H1 (cell line): ENCODE measurements around the gene MCTS1. TPM values are rescaled to one million over a fixed set of nuclear protein-coding genes. Genes with fewer than 3 reads are reported as not detected.

ENCODE experiments used
- CTCF ChIA-PET: fragments of 300-600 bp; sonication (Branson Sonifier 250); formaldehyde crosslinking; loops from one replicate; lab custom pipeline; 2021; ENCODE audit not compliant: partially characterized antibody; lab: Charles Lee
- POLR2A ChIA-PET: fragments of 300-600 bp; sonication (Branson Sonifier 250); formaldehyde crosslinking; loops from one replicate; lab custom pipeline; 2021; ENCODE audit warnings: inconsistent platforms; ENCODE audit not compliant: partially characterized antibody; lab: Charles Lee
- DNase-seq, 2 experiments: peaks; one replicate each; pipeline versions ENCODE4 v3.0.0 to v3.0.0-alpha.2; 2010 to 2022; ENCODE audit warnings: low spot score in 2 of 2, low read depth in 1 of 2, mixed read lengths in 1 of 2
- FAIRE-seq: peaks from 2 replicates; lab custom pipeline; 2011; peaks lifted over from hg19 to GRCh38; lab: Jason Lieb, UNC
- H2AFZ ChIP-seq: 2 replicates; pipeline ENCODE4 v1.8.1; 2012; ENCODE audit warnings: low read length, inconsistent platforms
- H2AK5ac ChIP-seq: 2 replicates; pipeline ENCODE4 v1.6.1; 2013; ENCODE audit warnings: low read depth, low read length
- H2BK120ac ChIP-seq: replicated peaks from 2 replicates; pipeline ENCODE3; 2013; ENCODE audit warnings: low read depth, low read length, inconsistent platforms
- H2BK12ac ChIP-seq: 2 replicates; pipeline ENCODE4 v1.6.1; 2013; ENCODE audit warnings: low read depth, low read length
- H2BK15ac ChIP-seq: 2 replicates; pipeline ENCODE4 v1.6.1; 2013; ENCODE audit warnings: low read length
- H2BK20ac ChIP-seq: 2 replicates; pipeline ENCODE4 v1.6.1; 2013; ENCODE audit warnings: low read length
- H2BK5ac ChIP-seq: 2 replicates; pipeline ENCODE4 v1.6.1; 2013; ENCODE audit warnings: low read depth, low read length
- H3K14ac ChIP-seq: 2 replicates; pipeline ENCODE4 v1.6.1; 2013; ENCODE audit warnings: inconsistent platforms; ENCODE audit not compliant: insufficient read length
- H3K18ac ChIP-seq: 2 replicates; pipeline ENCODE4 v1.6.1; 2013; ENCODE audit warnings: low read length; ENCODE audit errors: extremely low read depth
- H3K23ac ChIP-seq: 2 replicates; pipeline ENCODE4 v1.6.1; 2013; ENCODE audit warnings: inconsistent platforms; ENCODE audit not compliant: insufficient read length
- H3K23me2 ChIP-seq: 2 replicates; pipeline ENCODE4 v1.6.1; 2013; ENCODE audit warnings: low read depth, low read length
- H3K27ac ChIP-seq: 2 replicates; pipeline ENCODE4 v1.6.1; 2011; ENCODE audit warnings: low read depth, low read length, inconsistent platforms
- H3K27me3 ChIP-seq, 4 experiments: replicated peaks in 1 of 4; 1 replicate in 1 of 4; 2 replicates in 3 of 4; pipeline versions ENCODE4 v1.6.1 to v1.8.1; 2011 to 2013; ENCODE audit warnings: low read length in 3 of 4, mild to moderate bottlenecking in 3 of 4, inconsistent platforms in 2 of 4, mixed read lengths in 2 of 4, moderate library complexity in 1 of 4; ENCODE audit not compliant: control insufficient read depth in 3 of 4, insufficient read depth in 3 of 4; ENCODE audit errors: extremely low read depth in 1 of 4
- H3K36me3 ChIP-seq, 4 experiments: 2 replicates each; pipeline versions ENCODE4 v1.6.1 to v1.8.1; 2011 to 2013; ENCODE audit warnings: mild to moderate bottlenecking in 4 of 4, low read length in 3 of 4, moderate library complexity in 2 of 4, control low read depth in 1 of 4, inconsistent platforms in 1 of 4; ENCODE audit not compliant: insufficient read depth in 4 of 4, control insufficient read depth in 2 of 4
- H3K4ac ChIP-seq: replicated peaks from 2 replicates; pipeline ENCODE3; 2013; ENCODE audit warnings: low read length, low read depth, mixed read lengths, inconsistent platforms; ENCODE audit not compliant: insufficient read length
- H3K4me1 ChIP-seq, 4 experiments: replicated peaks in 1 of 4; 1 replicate in 1 of 4; 2 replicates in 3 of 4; pipeline versions ENCODE4 v1.6.1 to v1.8.1; 2011 to 2013; ENCODE audit warnings: low read length in 3 of 4, inconsistent platforms in 2 of 4, mixed read lengths in 1 of 4; ENCODE audit not compliant: insufficient read depth in 4 of 4, control insufficient read depth in 3 of 4
- H3K4me2 ChIP-seq, 2 experiments: 2 replicates each; pipeline versions ENCODE4 v1.6.1 to v1.8.1; 2011 to 2013; ENCODE audit warnings: low read depth in 2 of 2, low read length in 2 of 2, control low read depth in 1 of 2, inconsistent platforms in 1 of 2, mild to moderate bottlenecking in 1 of 2; ENCODE audit not compliant: insufficient read depth in 1 of 2
- H3K4me3 ChIP-seq, 4 experiments: fragments of 200-600, 300-600 bp in 1 of 4; sonication (generic), shearing (Covaris generic), sonication (Bioruptor Twin) in 1 of 4; 2 replicates each; pipeline versions ENCODE4 v1.5.1 to v1.8.1; 2011 to 2016; ENCODE audit warnings: low read length in 4 of 4, low read depth in 3 of 4, control low read depth in 2 of 4, inconsistent platforms in 2 of 4, mild to moderate bottlenecking in 2 of 4, mixed read lengths in 1 of 4, moderate library complexity in 1 of 4; ENCODE audit not compliant: insufficient read depth in 2 of 4; ENCODE audit errors: extremely low read depth in 1 of 4
- H3K56ac ChIP-seq: replicated peaks from 2 replicates; pipeline ENCODE3; 2013; ENCODE audit warnings: low read depth, mild to moderate bottlenecking, mixed read lengths, low read length, inconsistent platforms; ENCODE audit not compliant: insufficient read length
- H3K79me1 ChIP-seq: 2 replicates; pipeline ENCODE4 v1.6.1; 2013; ENCODE audit warnings: low read depth, low read length, control low read depth
- H3K79me2 ChIP-seq, 2 experiments: 2 replicates each; pipeline versions ENCODE4 v1.6.1 to v1.8.1; 2012 to 2013; ENCODE audit warnings: low read length in 2 of 2, mild to moderate bottlenecking in 2 of 2, inconsistent platforms in 1 of 2; ENCODE audit not compliant: insufficient read depth in 2 of 2, control insufficient read depth in 1 of 2
- H3K9ac ChIP-seq, 4 experiments: replicated peaks in 1 of 4; 1 replicate in 1 of 4; 2 replicates in 3 of 4; pipeline versions ENCODE4 v1.6.1 to v1.8.1; 2011 to 2013; ENCODE audit warnings: low read depth in 3 of 4, low read length in 3 of 4, control low read depth in 2 of 4, mild to moderate bottlenecking in 2 of 4, moderate library complexity in 2 of 4, inconsistent platforms in 1 of 4; ENCODE audit errors: extremely low read depth in 1 of 4
- H3K9me3 ChIP-seq, 2 experiments: 2 replicates each; pipeline versions ENCODE4 v1.6.1 to v1.8.1; 2012 to 2013; ENCODE audit warnings: mild to moderate bottlenecking in 2 of 2, moderate library complexity in 2 of 2, control low read depth in 1 of 2, inconsistent platforms in 1 of 2, low read depth in 1 of 2, low read length in 1 of 2, mixed read lengths in 1 of 2; ENCODE audit not compliant: insufficient read depth in 2 of 2
- H4K20me1 ChIP-seq, 2 experiments: replicated peaks in 1 of 2; 2 replicates each; pipeline versions ENCODE3 to v1.8.1; 2011 to 2013; ENCODE audit warnings: inconsistent platforms in 2 of 2, low read length in 2 of 2, mild to moderate bottlenecking in 1 of 2; ENCODE audit not compliant: insufficient read depth in 2 of 2, control insufficient read depth in 1 of 2
- H4K5ac ChIP-seq: 2 replicates; pipeline ENCODE4 v1.6.1; 2013; ENCODE audit warnings: low read length, low read depth, mixed read lengths, inconsistent platforms; ENCODE audit not compliant: insufficient read length
- H4K8ac ChIP-seq: 2 replicates; pipeline ENCODE4 v1.8.0; 2013; ENCODE audit warnings: mild to moderate bottlenecking, moderate library complexity, low read length, inconsistent platforms; ENCODE audit not compliant: insufficient read depth; ENCODE audit errors: extremely low read depth
- H4K91ac ChIP-seq: replicated peaks from 2 replicates; pipeline ENCODE3; 2013; ENCODE audit warnings: low read length, mixed read lengths, inconsistent platforms; ENCODE audit not compliant: insufficient read length
- CTBP2 ChIP-seq: IDR thresholded peaks from 2 replicates; pipeline ENCODE4 v1.7.0; 2011; ENCODE audit warnings: borderline replicate concordance, mild to moderate bottlenecking, moderate library complexity, mixed read lengths, low read length; ENCODE audit not compliant: insufficient read depth, insufficient read length
- WGBS, 2 experiments: shearing (Covaris generic) in 1 of 2; methylation state at CpG; one replicate each; pipeline versions ENCODE4 v1.1.6 to v1.1.7; 2013 to 2015; ENCODE audit warnings: low lambda C conversion rate in 2 of 2, mixed read lengths in 2 of 2, inconsistent platforms in 1 of 2, low coverage in 1 of 2, missing lambda C conversion rate in 1 of 2; ENCODE audit not compliant: insufficient replicate concordance in 2 of 2, insufficient coverage in 1 of 2, insufficient read length in 1 of 2; ENCODE audit errors: extremely low coverage in 1 of 2, missing lambda C conversion rate in 1 of 2; 5-methylcytosine and 5-hydroxymethylcytosine counted together
- polyA plus RNA-seq, 7 experiments: library from polyadenylated mRNA; depleted of rRNA in 3 of 7; stranded (reverse) in 5 of 7; unstranded in 2 of 7; fragments of >200 nt in 5 of 7; fragments of 200-250 nt in 2 of 7; gene quantifications; 1 replicate in 5 of 7; 2 replicates in 1 of 7; 4 replicates in 1 of 7; pipeline versions ENCODE4 v1.2.1 to v1.2.3, GENCODE V29; 2011 to 2013; ENCODE audit warnings: missing spikeins in 2 of 7, mixed read lengths in 2 of 7
- total RNA-seq: library from RNA; stranded (reverse); fragmentation: NEBNext Ultra II Directional; extraction: Animal tissue kit (Norgen Biotek cat#: 25700); gene quantifications from 2 replicates; pipeline ENCODE4 v1.2.1, GENCODE V29; 2021

MCTS1 gene
- total and polyA plus RNA-seq, 2 of the 8 experiments (the other 6 are each of a cell fraction or from before 2014, with no cell fraction given), result 19.2 to 31.6 TPM

DNA sequence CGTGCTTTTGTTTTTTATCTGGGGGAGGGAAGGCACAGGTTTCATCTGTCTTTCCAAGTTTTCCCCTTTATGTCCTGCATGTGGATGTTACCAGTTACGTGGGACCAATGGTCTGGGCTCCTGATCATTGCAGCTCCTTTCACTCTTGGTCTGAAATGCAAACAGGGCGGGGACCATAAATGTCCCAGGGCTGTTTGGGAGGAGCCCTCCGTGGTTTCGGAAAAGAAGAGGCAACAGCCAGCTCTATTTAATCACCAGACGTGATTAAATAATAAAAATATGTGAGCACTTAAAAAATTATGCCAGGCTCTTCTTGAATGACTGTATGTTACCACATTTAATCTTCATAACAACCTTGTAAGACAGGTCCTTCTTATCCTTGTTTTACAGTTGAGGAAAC lies 56.7 kb downstream of the MCTS1 start:
- Histone ChIP-seq H3K36me3 (no peaks in the 10 kb centered on the region), H2BK20ac (no peak overlapping the region), H3K56ac (no peak overlapping the region), H4K5ac (no peak overlapping the region), H3K4ac (no peak overlapping the region), H3K14ac (no peak overlapping the region), H3K4me1 (peaks cover 0 to 2% (median 0%) of the 10 kb centered on the region in 4 experiments; a peak in 1 of 7 replicates), H2AFZ (no peak overlapping the region), H3K4me3 (no peak overlapping the region), H3K23ac (no peak overlapping the region), H3K27me3 (no peaks in the 10 kb centered on the region), H3K4me2 (no peak overlapping the region), H2AK5ac (no peak overlapping the region), H3K9ac (no peak overlapping the region), H3K9me3 (no peaks in the 10 kb centered on the region), H3K79me1 (no peaks in the 10 kb centered on the region), H2BK5ac (no peak overlapping the region), H3K79me2 (no peaks in the 10 kb centered on the region), H3K23me2 (no peaks in the 10 kb centered on the region), H2BK120ac (no peak overlapping the region), H2BK12ac (no peak overlapping the region), H4K20me1 (no peaks in the 10 kb centered on the region), H3K18ac (no peak overlapping the region), H4K8ac (no peak overlapping the region), H2BK15ac (no peak overlapping the region), H4K91ac (no peak overlapping the region), H3K27ac (no peak overlapping the region)
- 73% methylated on average over 4 of the region's 6 CpGs; no CpG with 5 or more reads in 1 of the 2 experiments for WGBS, 2 experiments
- TF ChIP-seq CTBP2, result no peak
- no peak for DNase-seq
- POLR2A ChIA-PET, result interaction anchor here (1.2 kb wide), 1 partner anchor 39 kb away, joined by 3 read pairs; no protein-coding TSS in a partner anchor
- CTCF ChIA-PET, result interaction anchor here (1.0 to 1.1 kb wide), 2 partner anchors 15 to 163 kb away, joined by 3 read pairs; no protein-coding TSS in a partner anchor
- FAIRE-seq, result no peak

Other genes starting within 250 kb of the MCTS1 start
- not detected in 2 replicates for gene ATP1B4, start 242.0 kb upstream of the MCTS1 start, total RNA-seq
- gene ATP1B4, start 242.0 kb upstream of the MCTS1 start, polyA plus RNA-seq (2011; rRNA removed), result not detected in 2 replicates
- 29.9 and 31.4 TPM in 2 replicates for gene LAMP2, start 134.8 kb upstream of the MCTS1 start, total RNA-seq
- 14.3 and 21.2 TPM in 2 replicates for gene LAMP2, start 134.8 kb upstream of the MCTS1 start, polyA plus RNA-seq (2011; rRNA removed)
- gene CUL4B, start 43.1 kb upstream of the MCTS1 start, total RNA-seq, result 44.0 and 46.1 TPM in 2 replicates
- 9.0 and 11.7 TPM in 2 replicates for gene CUL4B, start 43.1 kb upstream of the MCTS1 start, polyA plus RNA-seq (2011; rRNA removed)
- 13.4 and 13.9 TPM in 2 replicates for gene C1GALT1C1, start 26.0 kb downstream of the MCTS1 start, total RNA-seq
- 6.6 and 12.5 TPM in 2 replicates for gene C1GALT1C1, start 26.0 kb downstream of the MCTS1 start, polyA plus RNA-seq (2011; rRNA removed)